Measurements from ENCODE around the gene ACAP3. TPM values are rescaled to one million over a fixed set of nuclear protein-coding genes. Genes with fewer than 3 reads are reported as not detected.

Gene ACAP3
- total and polyA plus RNA-seq, 10 donors: 12.6 to 89.7 (median 41.5) TPM

- Histone ChIP-seq H3K36me3 (no peaks in the 10 kb centered on the region), H3K9me3 (no peaks in the 10 kb centered on the region), H3K4me3 (no peak overlapping the region), H3K4me1 (peaks cover 0 to 21% (median 3%) of the 10 kb centered on the region in 6 donors), H3K27me3 (replicated peaks in 1 of 7) (peaks cover 0 to 29% (median 0%) of the 10 kb centered on the region in 7 donors), H3K27ac (no peak overlapping the region)
- intact Hi-C loops (cut with DNase I; ENCODE audit: low total_unique reads): no loop called here
- 90 to 100% (median 91%) methylated on average over 1 to 22 of the region's 22 CpGs for WGBS, 5 donors
- no peak for TF ChIP-seq POLR2AphosphoS5 (IDR thresholded peaks at IDR 0.05)
- TF ChIP-seq POLR2A (IDR thresholded peaks at IDR 0.05): no peak
- TF ChIP-seq CTCF (IDR thresholded peaks at IDR 0.05 in 8 of 11, conservative IDR thresholded peaks at IDR 0.05 in 3 of 11): no peak
- no peak for DNase-seq
These were observed 22.6 kb downstream of the ACAP3 start for GRCh38 chr1:1285102-1285571.

GRCh38 chr1:1284221-1285101 is 23.3 kb downstream of the ACAP3 start:
- no peak for TF ChIP-seq CTCF (IDR thresholded peaks at IDR 0.05 in 8 of 11, conservative IDR thresholded peaks at IDR 0.05 in 3 of 11)
- TF ChIP-seq POLR2AphosphoS5 (IDR thresholded peaks at IDR 0.05): no peak
- TF ChIP-seq POLR2A (IDR thresholded peaks at IDR 0.05): no peak
- intact Hi-C loops (cut with DNase I; ENCODE audit: low total_unique reads): no loop called here
- 82 to 91% (median 84%) methylated on average over 20 to 32 of the region's 32 CpGs for WGBS, 5 donors
- DNase-seq: no peak
- Histone ChIP-seq H3K36me3 (no peaks in the 10 kb centered on the region), H3K9me3 (no peaks in the 10 kb centered on the region), H3K27ac (no peak overlapping the region), H3K4me1 (peaks cover 0 to 21% (median 3%) of the 10 kb centered on the region in 6 donors), H3K4me3 (no peak overlapping the region), H3K27me3 (replicated peaks in 1 of 7) (peaks cover 0 to 29% (median 0%) of the 10 kb centered on the region in 7 donors)

GRCh38 chr1:1283821-1284220 is 23.9 kb downstream of the ACAP3 start:
- Histone ChIP-seq H3K36me3 (no peaks in the 10 kb centered on the region), H3K27ac (no peak overlapping the region), H3K4me3 (no peak overlapping the region), H3K9me3 (no peaks in the 10 kb centered on the region), H3K4me1 (peaks cover 0 to 21% (median 3%) of the 10 kb centered on the region in 6 donors), H3K27me3 (replicated peaks in 1 of 7) (peaks cover 0 to 29% (median 0%) of the 10 kb centered on the region in 7 donors)
- intact Hi-C loops (cut with DNase I; ENCODE audit: low total_unique reads): no loop called here
- DNase-seq: no peak
- 10 to 30% (median 17%) methylated on average over 2 to 8 of the region's 9 CpGs for WGBS, 5 donors
- TF ChIP-seq POLR2AphosphoS5 (IDR thresholded peaks at IDR 0.05) (no peak), POLR2A (IDR thresholded peaks at IDR 0.05) (no peak), CTCF (IDR thresholded peaks at IDR 0.05 in 8 of 11, conservative IDR thresholded peaks at IDR 0.05 in 3 of 11) (no peak)

- Histone ChIP-seq H3K36me3 (no peaks in the 10 kb centered on the region), H3K4me1 (peaks cover 0 to 21% (median 3%) of the 10 kb centered on the region in 6 donors), H3K27me3 (replicated peaks in 1 of 7) (peaks cover 0 to 29% (median 0%) of the 10 kb centered on the region in 7 donors), H3K27ac (no peak overlapping the region), H3K9me3 (no peaks in the 10 kb centered on the region), H3K4me3 (no peak overlapping the region)
- DNase-seq: no peak
- intact Hi-C loops (cut with DNase I; ENCODE audit: low total_unique reads): no loop called here
- 82 to 91% (median 89%) methylated on average over 11 to 14 of the region's 14 CpGs for WGBS, 5 donors
- TF ChIP-seq POLR2A (IDR thresholded peaks at IDR 0.05) (no peak), POLR2AphosphoS5 (IDR thresholded peaks at IDR 0.05) (no peak)
These were observed 24.7 kb downstream of the ACAP3 start for GRCh38 chr1:1282998-1283397.
